Measurements from ENCODE around the gene SLC5A6. TPM values are rescaled to one million over a fixed set of nuclear protein-coding genes. Genes with fewer than 3 reads are reported as not detected.

Gene SLC5A6
- total RNA-seq, 4 donors from 2014 or later = 17.2 to 97.8 (median 39.4) TPM

- TF ChIP-seq CTCF (IDR thresholded peaks at IDR 0.05; ENCODE audit: low read depth) = no peak
Observed at GRCh38 chr2:27243391-27244130, 31.5 kb upstream of the SLC5A6 start.

- TF ChIP-seq CTCF (IDR thresholded peaks at IDR 0.05; ENCODE audit: low read depth) = no peak
Observed at GRCh38 chr2:27242614-27242951, 30.5 kb upstream of the SLC5A6 start.

- TF ChIP-seq CTCF (IDR thresholded peaks at IDR 0.05; ENCODE audit: low read depth) = no peak
Observed at GRCh38 chr2:27241761-27242613, 29.9 kb upstream of the SLC5A6 start.

GRCh38 chr2:27240406-27240805 lies 28.3 kb upstream of the SLC5A6 start:
- no peak for TF ChIP-seq CTCF (IDR thresholded peaks at IDR 0.05; ENCODE audit: low read depth)

- no peak for TF ChIP-seq CTCF (IDR thresholded peaks at IDR 0.05; ENCODE audit: low read depth)
Observed at GRCh38 chr2:27238976-27239375, 26.9 kb upstream of the SLC5A6 start.

GRCh38 chr2:27237341-27237945 lies 25.4 kb upstream of the SLC5A6 start:
- TF ChIP-seq CTCF (IDR thresholded peaks at IDR 0.05; ENCODE audit: low read depth) = no peak

- no peak for TF ChIP-seq CTCF (IDR thresholded peaks at IDR 0.05; ENCODE audit: low read depth)
Observed at GRCh38 chr2:27236626-27237025, 24.6 kb upstream of the SLC5A6 start.

Measured in subcutaneous adipose tissue (tissue), 4 donors.